Astrocyte (in vitro differentiated cells and primary cell): ENCODE data around the gene KCNK5. TPM values are rescaled to one million over a fixed set of nuclear protein-coding genes. Genes with fewer than 3 reads are reported as not detected.

Experiments used
- DNase-seq: peaks from one replicate; pipeline ENCODE4 v3.0.0-alpha.2; 2010; ENCODE audit warnings: low read depth
- FAIRE-seq: peaks from 2 replicates; lab custom pipeline; 2011; peaks lifted over from hg19 to GRCh38; lab: Jason Lieb, UNC
- H2AFZ ChIP-seq: 2 replicates; pipeline ENCODE4 v1.6.0; 2012; ENCODE audit warnings: low read depth, low read length, inconsistent platforms
- H3K27ac ChIP-seq: 2 replicates; pipeline ENCODE4 v1.5.1; 2011; ENCODE audit warnings: low read depth, low read length, inconsistent platforms
- H3K27me3 ChIP-seq: 2 replicates; pipeline ENCODE4 v1.6.0; 2011; ENCODE audit warnings: low read length, inconsistent platforms; ENCODE audit not compliant: insufficient read depth
- H3K36me3 ChIP-seq: 2 replicates; pipeline ENCODE4 v1.5.1; 2011; ENCODE audit warnings: low read length, inconsistent platforms; ENCODE audit not compliant: insufficient read depth
- H3K4me1 ChIP-seq: 2 replicates; pipeline ENCODE4 v1.5.1; 2011; ENCODE audit warnings: low read length, inconsistent platforms; ENCODE audit not compliant: insufficient read depth
- H3K4me2 ChIP-seq: 2 replicates; pipeline ENCODE4 v1.6.0; 2012; ENCODE audit warnings: low read length, inconsistent platforms
- H3K4me3 ChIP-seq: 2 replicates; pipeline ENCODE4 v1.5.1; 2011; ENCODE audit warnings: low read depth, mild to moderate bottlenecking, low read length, inconsistent platforms; ENCODE audit not compliant: insufficient read depth
- H3K79me2 ChIP-seq: 2 replicates; pipeline ENCODE4 v1.6.0; 2012; ENCODE audit warnings: mild to moderate bottlenecking, low read length, inconsistent platforms; ENCODE audit not compliant: insufficient read depth
- H3K9ac ChIP-seq: 2 replicates; pipeline ENCODE4 v1.6.0; 2012; ENCODE audit warnings: mild to moderate bottlenecking, low read length, inconsistent platforms
- H3K9me3 ChIP-seq: 2 replicates; pipeline ENCODE4 v1.5.1; 2012; ENCODE audit warnings: low read depth, mild to moderate bottlenecking, low read length, inconsistent platforms; ENCODE audit not compliant: insufficient read depth
- H4K20me1 ChIP-seq: 2 replicates; pipeline ENCODE4 v1.6.0; 2012; ENCODE audit warnings: low read length, inconsistent platforms; ENCODE audit not compliant: insufficient read depth
- H3K27ac Mint-ChIP-seq: one replicate; pipeline ENCODE4 v1.8.0; 2021; ENCODE audit warnings: mild to moderate bottlenecking, mixed read lengths; ENCODE audit not compliant: unreplicated experiment
- H3K27me3 Mint-ChIP-seq: one replicate; pipeline ENCODE4 v1.8.0; 2021; ENCODE audit warnings: low read depth, mixed read lengths; ENCODE audit not compliant: unreplicated experiment
- H3K36me3 Mint-ChIP-seq: one replicate; pipeline ENCODE4 v1.8.0; 2021; ENCODE audit warnings: low read depth, mixed read lengths; ENCODE audit not compliant: unreplicated experiment
- H3K4me1 Mint-ChIP-seq: one replicate; pipeline ENCODE4 v1.8.0; 2021; ENCODE audit warnings: low read depth, mixed read lengths; ENCODE audit not compliant: unreplicated experiment
- H3K4me3 Mint-ChIP-seq: one replicate; pipeline ENCODE4 v1.8.0; 2021; ENCODE audit warnings: mild to moderate bottlenecking, moderate library complexity, mixed read lengths; ENCODE audit not compliant: unreplicated experiment
- H3K9me3 Mint-ChIP-seq: one replicate; pipeline ENCODE4 v1.8.0; 2021; ENCODE audit warnings: mild to moderate bottlenecking, mixed read lengths; ENCODE audit not compliant: unreplicated experiment
- CTCF ChIP-seq: IDR thresholded peaks from 2 replicates; pipeline ENCODE4 v1.5.1; 2011; ENCODE audit warnings: low read depth, mild to moderate bottlenecking, inconsistent platforms, low read length, moderate library complexity; ENCODE audit not compliant: insufficient read depth
- EZH2 ChIP-seq: IDR thresholded peaks from 2 replicates; pipeline ENCODE4 v1.6.1; 2012; ENCODE audit warnings: mild to moderate bottlenecking, low read length, inconsistent platforms; ENCODE audit not compliant: insufficient read depth
- total RNA-seq: library from RNA; stranded (reverse); gene quantifications from 2 replicates; pipeline ENCODE4 v1.2.1, GENCODE V29; 2021

The KCNK5 gene
- total RNA-seq, 1 donor from 2014 or later, result 0.14 TPM

DNA sequence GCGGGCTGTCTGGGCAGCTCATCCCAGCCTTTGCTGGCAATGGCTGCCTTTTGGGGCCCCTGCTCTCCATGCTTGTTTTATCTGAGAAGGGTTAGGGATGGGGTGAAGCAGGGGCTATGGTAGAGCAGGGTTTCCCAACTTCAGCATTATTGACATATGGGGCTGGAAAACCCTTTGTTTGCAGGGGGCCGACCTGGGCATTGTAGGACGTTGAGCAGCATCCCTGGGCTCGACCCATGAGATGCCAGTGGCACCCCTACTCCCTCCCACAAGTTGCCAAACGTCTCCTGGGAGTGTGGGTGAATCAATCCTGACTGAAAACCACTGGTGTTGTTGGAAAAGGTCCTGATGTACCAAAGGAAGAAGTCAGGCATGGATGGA, 56.9 kb downstream of the KCNK5 start:
- Histone ChIP-seq H3K27ac (no peak overlapping the region), H3K4me1 (no peaks in the 10 kb centered on the region), H3K27me3 (no peaks in the 10 kb centered on the region), H3K4me3 (no peak overlapping the region), H3K9ac (no peak overlapping the region), H3K36me3 (no peaks in the 10 kb centered on the region), H3K4me2 (no peak overlapping the region), H2AFZ (no peak overlapping the region), H3K79me2 (no peaks in the 10 kb centered on the region), H4K20me1 (no peaks in the 10 kb centered on the region), H3K9me3 (no peaks in the 10 kb centered on the region)
- H3K9me3 Mint-ChIP-seq, result peaks cover 14% of the 10 kb centered on the region
- no peak overlapping the region for H3K27ac Mint-ChIP-seq
- H3K27me3 Mint-ChIP-seq, result peaks cover 29% of the 10 kb centered on the region
- no peak for TF ChIP-seq CTCF
- TF ChIP-seq EZH2, result no peak
- FAIRE-seq (no peak), DNase-seq (no peak)
- no peaks in the 10 kb centered on the region for H3K4me1 Mint-ChIP-seq
- no peak overlapping the region for H3K4me3 Mint-ChIP-seq
- H3K36me3 Mint-ChIP-seq, result no peaks in the 10 kb centered on the region

DNA sequence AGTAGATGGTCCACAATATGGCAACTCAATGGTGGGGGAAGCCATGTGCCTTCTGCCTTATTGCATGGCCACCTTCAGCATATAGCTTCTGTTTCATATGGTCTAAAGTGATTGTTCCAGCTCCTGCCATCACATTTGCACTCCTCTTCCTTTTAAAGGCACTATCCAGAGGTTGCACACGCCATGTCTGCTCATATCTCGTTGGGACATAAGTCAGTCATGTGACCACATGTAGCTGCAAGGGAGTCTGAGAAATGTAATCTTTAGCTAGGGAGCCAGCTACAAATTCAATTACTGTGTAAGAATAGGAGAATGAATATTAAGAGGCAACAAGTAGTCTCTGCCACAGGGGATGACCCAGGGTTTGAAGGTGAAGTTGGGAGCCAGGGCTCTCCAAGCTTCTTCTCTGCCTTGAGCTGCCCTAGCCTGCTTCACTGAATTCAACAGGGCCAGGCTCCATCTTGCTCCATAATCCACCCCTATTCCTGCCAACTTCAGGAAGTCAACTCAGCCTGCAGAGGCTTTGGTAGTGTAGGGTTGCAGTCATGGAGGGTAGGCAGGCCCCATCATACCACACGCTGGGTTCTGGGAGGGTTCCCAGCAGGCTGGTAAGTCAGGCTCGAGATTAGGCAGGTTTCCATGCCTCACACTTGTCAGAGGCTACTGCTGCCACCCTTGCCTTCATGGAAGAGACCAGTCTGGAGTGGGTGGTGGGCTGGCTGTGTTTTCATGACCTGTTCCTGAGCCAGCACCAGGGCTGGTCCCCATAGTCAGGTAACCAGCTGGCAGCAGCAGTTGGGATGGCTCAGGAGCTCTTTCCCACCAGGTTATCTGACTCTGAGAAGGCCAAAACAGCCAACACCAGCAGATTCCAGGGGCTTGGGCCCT, 57.5 kb downstream of the KCNK5 start:
- Histone ChIP-seq H3K4me1 (no peaks in the 10 kb centered on the region), H2AFZ (no peak overlapping the region), H3K27ac (no peak overlapping the region), H3K27me3 (no peaks in the 10 kb centered on the region), H3K79me2 (no peaks in the 10 kb centered on the region), H3K9ac (no peak overlapping the region), H3K4me3 (no peak overlapping the region), H3K36me3 (no peaks in the 10 kb centered on the region), H3K4me2 (no peak overlapping the region), H4K20me1 (no peaks in the 10 kb centered on the region), H3K9me3 (no peaks in the 10 kb centered on the region)
- no peak for FAIRE-seq
- Mint-ChIP-seq H3K4me1 (no peaks in the 10 kb centered on the region), H3K4me3 (no peak overlapping the region), H3K9me3 (peaks cover 8% of the 10 kb centered on the region), H3K36me3 (no peaks in the 10 kb centered on the region), H3K27me3 (peaks cover 35% of the 10 kb centered on the region), H3K27ac (no peak overlapping the region)
- no peak for DNase-seq
- TF ChIP-seq CTCF (no peak), EZH2 (no peak)

DNA sequence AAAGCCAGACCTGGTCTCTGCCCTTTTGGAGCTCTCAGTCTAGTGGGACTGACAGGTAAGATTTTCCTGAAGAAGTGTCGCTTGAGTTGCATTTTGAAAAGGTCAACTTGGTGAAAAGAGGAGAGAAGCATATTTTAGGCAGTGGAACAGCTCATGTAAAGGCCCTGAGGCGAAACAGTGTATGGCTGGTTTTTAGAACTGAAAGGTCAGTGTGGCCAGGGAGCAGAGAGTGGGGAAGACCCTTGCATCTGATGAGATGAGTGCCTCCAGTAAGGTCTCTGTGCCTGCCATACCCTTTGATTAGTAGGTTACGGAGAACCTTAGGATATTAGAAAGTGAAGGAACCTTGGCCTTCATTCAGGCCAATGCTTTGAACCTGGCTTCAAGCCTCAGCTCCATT, 58.4 kb downstream of the KCNK5 start:
- Mint-ChIP-seq H3K9me3 (peaks cover 8% of the 10 kb centered on the region), H3K36me3 (no peaks in the 10 kb centered on the region), H3K4me3 (no peak overlapping the region), H3K27ac (no peak overlapping the region), H3K27me3 (peaks cover 41% of the 10 kb centered on the region), H3K4me1 (no peaks in the 10 kb centered on the region)
- Histone ChIP-seq H2AFZ (no peak overlapping the region), H3K27ac (no peak overlapping the region), H3K36me3 (no peaks in the 10 kb centered on the region), H3K9me3 (no peaks in the 10 kb centered on the region), H3K27me3 (no peaks in the 10 kb centered on the region), H4K20me1 (no peaks in the 10 kb centered on the region), H3K4me2 (no peak overlapping the region), H3K79me2 (no peaks in the 10 kb centered on the region), H3K9ac (no peak overlapping the region), H3K4me3 (no peak overlapping the region), H3K4me1 (no peaks in the 10 kb centered on the region)
- TF ChIP-seq CTCF (no peak), EZH2 (no peak)
- DNase-seq (no peak), FAIRE-seq (no peak)
